Mononuclear cell (primary cell): ENCODE results near the gene KCNAB2. TPM values are rescaled to one million over a fixed set of nuclear protein-coding genes. Genes with fewer than 3 reads are reported as not detected.

Experiments
- H3K27me3 ChIP-seq: 2 replicates; pipeline ENCODE4 v1.6.0; 2011; ENCODE audit warnings: low read length, control low read depth; ENCODE audit not compliant: insufficient read depth
- H3K4me1 ChIP-seq: 2 replicates; pipeline ENCODE4 v1.5.1; 2011; ENCODE audit warnings: mild to moderate bottlenecking, low read length, control low read depth; ENCODE audit not compliant: insufficient read depth
- H3K4me3 ChIP-seq: 2 replicates; pipeline ENCODE4 v1.5.1; 2011; ENCODE audit warnings: mild to moderate bottlenecking, low read length, moderate library complexity
- H3K9me3 ChIP-seq: 2 replicates; pipeline ENCODE4 v1.5.1; 2011; ENCODE audit warnings: low read depth, mild to moderate bottlenecking, control low read depth, low read length
- total RNA-seq: library from RNA; depleted of rRNA; stranded (reverse); fragments of >200 nt; gene quantifications from one replicate; pipeline ENCODE4 v1.2.3, GENCODE V29; 2012

The KCNAB2 gene
- total RNA-seq, 1 donor, result 66.3 TPM

DNA sequence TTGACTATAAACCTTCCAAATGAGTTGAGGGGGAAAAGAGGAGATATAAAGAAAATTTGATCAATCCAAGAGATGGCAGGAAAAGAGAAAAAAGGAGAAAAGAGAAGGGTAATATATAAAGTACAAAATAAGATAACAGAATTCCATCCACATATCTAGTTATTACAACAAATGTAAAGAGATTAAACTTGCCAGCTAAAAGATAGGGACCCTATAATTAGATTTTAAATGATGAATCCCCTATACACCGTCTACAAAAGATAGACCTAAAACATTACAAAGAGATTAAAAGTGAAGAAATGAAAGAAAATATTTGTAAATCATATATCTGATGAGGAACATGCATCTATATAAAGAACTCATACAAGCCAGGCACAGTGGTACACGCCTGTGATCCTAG is 71.4 kb downstream of the KCNAB2 start:
- Histone ChIP-seq H3K9me3 (no peaks in the 10 kb centered on the region), H3K4me3 (no peak overlapping the region), H3K4me1 (no peaks in the 10 kb centered on the region), H3K27me3 (no peaks in the 10 kb centered on the region)

DNA sequence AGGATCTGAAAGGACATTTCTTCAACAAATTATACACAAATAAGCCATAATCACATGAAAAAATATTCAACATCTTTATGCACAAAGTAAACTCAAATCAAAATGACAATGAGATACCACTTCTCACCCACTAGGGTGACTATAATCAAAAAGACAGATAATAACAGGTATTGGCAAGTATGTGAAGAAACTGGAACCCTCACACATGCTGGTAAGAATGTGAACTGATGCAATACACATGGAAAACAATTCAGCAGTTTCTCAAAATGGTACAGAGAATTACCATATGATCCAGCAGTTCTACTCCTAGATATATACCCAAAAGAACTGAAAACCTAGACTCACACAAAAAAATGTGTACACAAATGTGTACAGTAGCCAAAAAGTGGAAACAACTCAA is 71.9 kb downstream of the KCNAB2 start:
- Histone ChIP-seq H3K4me1 (no peaks in the 10 kb centered on the region), H3K9me3 (no peaks in the 10 kb centered on the region), H3K27me3 (no peaks in the 10 kb centered on the region), H3K4me3 (no peak overlapping the region)

DNA sequence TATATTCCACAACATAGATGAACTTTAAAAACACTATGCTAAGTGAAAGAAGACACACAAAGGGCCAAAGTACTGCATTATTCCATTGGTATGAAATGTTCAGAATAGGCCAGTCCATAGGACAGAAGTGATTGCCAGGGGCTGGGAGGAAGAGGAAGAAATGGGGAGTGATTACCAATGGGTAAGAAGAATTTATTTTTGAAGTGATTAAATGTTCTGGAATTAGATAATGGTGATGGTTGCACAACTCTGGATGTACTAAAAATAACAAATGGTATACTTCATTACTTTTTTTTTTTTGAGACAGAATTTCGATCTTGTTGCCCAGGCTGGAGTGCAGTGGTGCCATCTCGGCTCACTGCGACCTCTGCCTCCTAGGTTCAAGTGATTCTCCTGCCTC is 72.7 kb downstream of the KCNAB2 start:
- Histone ChIP-seq H3K9me3 (no peaks in the 10 kb centered on the region), H3K4me1 (no peaks in the 10 kb centered on the region), H3K4me3 (no peak overlapping the region), H3K27me3 (no peaks in the 10 kb centered on the region)

DNA sequence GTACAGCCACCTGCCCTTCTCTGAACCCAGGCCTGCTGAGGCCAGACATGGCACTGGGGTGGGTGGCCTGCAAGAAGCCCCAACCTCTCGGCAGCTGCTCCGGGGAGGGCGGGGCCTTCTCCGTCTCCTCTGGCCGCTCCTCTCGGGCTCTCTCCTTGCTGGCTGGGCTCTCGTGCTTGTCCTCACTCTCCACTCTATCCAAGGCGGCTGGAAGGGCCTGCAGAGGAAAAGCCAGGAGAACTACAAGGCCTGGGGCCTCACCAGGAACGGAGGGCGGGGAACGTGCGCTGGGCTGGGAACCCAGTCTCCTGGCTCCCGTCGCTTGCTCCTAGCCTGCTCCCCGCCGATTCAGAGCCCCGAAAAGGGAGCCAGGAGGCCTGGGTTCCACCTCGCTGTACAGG is 75.3 kb downstream of the KCNAB2 start:
- Histone ChIP-seq H3K27me3 (no peaks in the 10 kb centered on the region), H3K9me3 (no peaks in the 10 kb centered on the region), H3K4me3 (no peak overlapping the region), H3K4me1 (no peaks in the 10 kb centered on the region)

DNA sequence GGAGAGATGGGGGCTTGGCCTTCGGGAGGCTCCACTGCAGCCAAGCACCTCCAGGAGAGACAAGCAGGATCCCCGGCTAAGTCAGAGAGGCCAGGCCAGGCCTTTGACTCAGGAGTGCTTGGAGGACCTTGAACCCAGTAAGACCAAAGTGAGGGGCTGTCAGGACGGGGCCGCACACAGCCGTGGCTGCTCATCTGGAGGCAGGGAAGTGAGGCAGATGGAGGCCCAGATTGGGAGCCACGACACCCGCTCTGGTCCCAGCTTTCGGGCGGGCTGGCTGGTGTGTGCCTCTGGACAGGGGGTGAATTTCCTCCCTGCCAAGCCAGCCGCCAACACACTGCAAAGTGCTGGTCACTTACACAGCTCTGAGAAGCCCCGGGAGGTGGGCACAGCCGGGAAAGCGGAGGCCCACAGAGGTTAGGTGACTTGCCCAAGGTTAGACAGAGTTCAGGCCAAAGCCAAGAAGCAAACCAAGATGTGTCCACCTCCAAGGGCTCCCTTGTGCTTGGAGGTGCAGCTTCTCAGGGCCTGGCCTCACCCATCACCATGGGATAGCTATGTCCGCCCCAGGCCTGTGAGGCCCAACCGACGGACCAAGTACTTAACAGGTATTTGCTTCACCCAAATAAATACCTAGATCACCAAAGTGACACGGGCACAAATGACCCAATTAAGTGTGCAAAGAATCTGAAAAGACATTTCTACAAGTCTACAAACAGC is 76.1 kb downstream of the KCNAB2 start:
- H3K4me3 ChIP-seq, result no peak overlapping the region
- no peaks in the 10 kb centered on the region for H3K27me3 ChIP-seq
- no peaks in the 10 kb centered on the region for H3K4me1 ChIP-seq
- no peaks in the 10 kb centered on the region for H3K9me3 ChIP-seq

DNA sequence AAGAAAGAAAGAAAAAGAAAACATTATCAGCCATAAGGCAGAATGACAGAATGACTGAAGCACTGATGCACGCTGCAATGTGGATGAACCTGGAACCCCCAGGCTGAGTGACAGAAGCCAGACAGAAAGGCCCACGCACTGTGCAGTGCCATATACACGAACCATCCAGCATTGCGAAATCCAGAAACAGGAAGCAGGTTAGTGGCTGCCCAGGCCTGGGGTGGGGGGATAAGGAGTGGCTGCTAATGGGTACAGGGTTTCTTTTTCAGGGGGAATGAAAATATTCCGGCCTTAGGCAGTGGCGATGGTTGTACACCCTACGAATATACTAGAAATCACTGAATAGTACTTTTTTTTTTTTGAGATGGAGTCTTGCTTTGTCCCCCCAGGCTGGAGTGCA is 77.4 kb downstream of the KCNAB2 start:
- Histone ChIP-seq H3K4me3 (no peak overlapping the region), H3K9me3 (no peaks in the 10 kb centered on the region), H3K27me3 (no peaks in the 10 kb centered on the region), H3K4me1 (peaks cover 4% of the 10 kb centered on the region)

DNA sequence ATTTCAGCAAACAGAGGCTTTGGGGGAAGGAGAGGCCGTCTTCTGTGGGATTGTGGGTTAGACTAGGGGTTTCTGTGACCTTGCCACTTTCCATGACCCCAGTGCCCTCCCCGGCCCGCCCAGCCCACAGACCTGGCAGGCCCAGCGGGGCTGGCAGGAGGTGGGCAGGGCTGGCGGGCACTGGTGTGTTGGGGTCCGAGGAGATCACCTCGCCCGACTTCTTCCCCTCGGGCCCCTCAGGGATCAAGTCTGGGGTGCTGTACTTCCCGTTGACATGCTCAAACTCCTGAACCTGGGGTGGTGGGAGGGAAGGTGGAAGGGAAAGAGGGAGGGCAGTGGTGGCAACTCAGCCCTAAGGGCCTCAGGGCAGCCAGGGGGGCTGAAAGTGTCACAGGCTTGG is 78.1 kb downstream of the KCNAB2 start:
- Histone ChIP-seq H3K9me3 (no peaks in the 10 kb centered on the region), H3K4me1 (peaks cover 4% of the 10 kb centered on the region), H3K27me3 (no peaks in the 10 kb centered on the region), H3K4me3 (no peak overlapping the region)

DNA sequence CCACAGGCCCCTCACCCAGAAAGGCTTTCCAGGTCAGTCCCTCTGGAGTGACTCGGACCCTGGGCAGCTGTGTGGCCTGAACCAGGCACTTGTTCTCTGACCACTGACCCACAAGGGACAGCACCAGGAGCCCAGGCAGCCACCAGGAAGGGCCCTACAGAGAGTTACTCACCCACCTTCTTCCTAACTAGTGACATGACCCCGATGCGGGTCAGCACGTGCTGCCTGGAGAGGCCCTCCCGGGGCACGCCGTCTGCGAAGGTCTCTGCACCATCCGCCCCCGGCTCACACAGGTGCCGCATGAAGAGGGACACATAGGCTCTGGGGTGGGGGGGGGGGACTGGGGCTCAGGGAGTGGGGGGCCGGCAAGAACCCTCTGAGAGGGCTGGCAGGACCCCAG is 78.7 kb downstream of the KCNAB2 start:
- Histone ChIP-seq H3K4me3 (no peak overlapping the region), H3K9me3 (no peaks in the 10 kb centered on the region), H3K27me3 (no peaks in the 10 kb centered on the region), H3K4me1 (peaks cover 4% of the 10 kb centered on the region)

DNA sequence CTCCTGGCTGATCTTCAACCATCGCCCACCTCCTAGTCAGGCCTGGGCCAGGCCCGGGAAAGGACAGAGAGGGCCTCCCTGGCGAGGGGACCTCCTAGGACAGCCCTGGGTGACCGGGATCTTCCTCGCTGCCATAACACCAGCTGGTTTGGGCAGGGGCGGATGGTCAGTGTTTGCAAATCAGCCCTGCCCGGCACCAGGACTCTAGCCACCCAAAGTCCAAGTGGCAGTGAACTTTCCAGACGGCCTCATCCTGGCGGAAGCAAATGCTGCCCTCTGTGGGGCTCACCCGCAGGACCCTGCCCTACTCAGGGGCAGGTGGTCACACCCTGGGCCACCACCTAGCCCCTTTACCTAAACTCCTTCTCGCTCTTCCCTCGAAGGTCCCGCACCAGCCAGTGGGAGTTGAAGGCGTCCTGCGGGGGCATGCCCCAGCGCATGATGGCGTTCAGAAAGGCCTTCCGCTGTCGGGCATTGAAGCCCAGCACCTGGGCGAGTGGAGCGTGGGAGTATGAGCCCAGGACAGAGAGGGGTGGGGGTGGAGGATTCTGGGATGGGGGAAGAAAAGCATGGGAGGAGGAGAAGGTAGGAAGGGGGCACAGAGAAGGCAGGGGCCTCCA is 79.2 kb downstream of the KCNAB2 start:
- Histone ChIP-seq H3K27me3 (no peaks in the 10 kb centered on the region), H3K4me1 (peaks cover 4% of the 10 kb centered on the region), H3K9me3 (no peaks in the 10 kb centered on the region), H3K4me3 (no peak overlapping the region)

DNA sequence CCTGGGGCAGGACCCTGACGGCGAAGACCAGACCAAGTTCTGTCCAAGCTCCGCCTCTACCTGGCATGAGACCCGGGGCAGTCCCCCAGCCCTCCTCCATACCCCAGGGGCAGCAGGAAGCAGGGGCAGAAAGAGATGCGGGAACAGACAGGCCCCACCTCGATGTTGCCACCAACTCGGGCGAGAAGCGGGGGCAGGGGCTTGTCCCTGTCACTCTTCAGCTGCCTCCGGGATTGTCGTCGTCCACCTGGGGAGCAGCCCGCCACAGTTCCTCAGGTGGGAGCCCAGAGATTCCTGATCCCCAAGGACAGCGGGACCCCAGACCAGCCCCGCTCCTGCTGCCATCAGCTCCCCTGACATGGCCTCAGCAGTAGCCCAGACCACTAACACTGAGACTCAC is 79.7 kb downstream of the KCNAB2 start:
- no peaks in the 10 kb centered on the region for H3K27me3 ChIP-seq
- peaks cover 4% of the 10 kb centered on the region for H3K4me1 ChIP-seq
- H3K9me3 ChIP-seq, result no peaks in the 10 kb centered on the region
- no peak overlapping the region for H3K4me3 ChIP-seq

DNA sequence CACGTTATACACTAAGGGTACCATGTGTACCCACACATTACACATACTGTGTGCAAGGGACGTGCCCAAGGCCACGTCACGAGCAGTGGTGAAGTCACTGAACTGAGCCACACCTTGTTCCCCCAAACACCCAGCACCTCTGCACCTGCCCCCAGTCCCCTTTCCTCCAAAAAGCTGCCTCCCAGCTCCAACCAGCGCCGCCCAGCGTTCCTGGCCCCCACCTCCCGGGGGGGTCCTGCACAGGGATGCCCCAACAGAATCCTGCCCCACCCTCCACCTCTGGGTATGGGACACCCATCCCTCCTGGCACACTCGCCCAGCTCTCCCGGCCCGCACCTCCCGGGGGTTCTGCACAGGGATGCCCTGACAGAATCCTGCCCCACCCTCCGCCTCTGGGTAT is 80.3 kb downstream of the KCNAB2 start:
- Histone ChIP-seq H3K4me1 (peaks cover 4% of the 10 kb centered on the region), H3K4me3 (no peak overlapping the region), H3K9me3 (no peaks in the 10 kb centered on the region), H3K27me3 (no peaks in the 10 kb centered on the region)

DNA sequence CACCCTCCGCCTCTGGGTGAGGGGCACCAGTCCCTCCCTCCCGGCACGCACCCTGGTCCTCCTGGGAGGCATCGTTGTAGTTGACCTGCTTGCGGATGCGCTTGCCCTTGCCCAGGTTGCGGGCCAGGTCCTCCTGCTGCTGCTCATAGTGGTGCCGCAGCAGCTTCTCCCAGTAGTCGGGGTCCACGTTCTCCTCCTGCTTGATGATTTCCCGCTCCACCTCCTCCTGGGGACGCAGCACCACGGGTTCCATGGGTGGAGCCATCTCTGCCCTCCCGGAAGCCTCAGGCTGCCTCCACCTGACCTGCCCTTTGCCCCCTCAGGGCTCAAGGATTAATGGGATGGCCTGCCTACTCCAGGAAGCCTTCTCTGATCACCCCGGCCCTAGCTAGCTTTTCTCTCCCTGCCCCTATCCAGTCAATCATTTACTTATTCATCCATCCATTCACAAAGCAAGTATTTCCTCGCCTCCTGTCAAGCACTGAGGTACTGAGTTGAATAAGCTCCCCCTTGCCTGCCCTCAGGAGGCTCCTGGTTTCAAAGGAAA is 80.9 kb downstream of the KCNAB2 start:
- Histone ChIP-seq H3K4me1 (peaks cover 4% of the 10 kb centered on the region), H3K9me3 (no peaks in the 10 kb centered on the region), H3K27me3 (no peaks in the 10 kb centered on the region), H3K4me3 (no peak overlapping the region)

DNA sequence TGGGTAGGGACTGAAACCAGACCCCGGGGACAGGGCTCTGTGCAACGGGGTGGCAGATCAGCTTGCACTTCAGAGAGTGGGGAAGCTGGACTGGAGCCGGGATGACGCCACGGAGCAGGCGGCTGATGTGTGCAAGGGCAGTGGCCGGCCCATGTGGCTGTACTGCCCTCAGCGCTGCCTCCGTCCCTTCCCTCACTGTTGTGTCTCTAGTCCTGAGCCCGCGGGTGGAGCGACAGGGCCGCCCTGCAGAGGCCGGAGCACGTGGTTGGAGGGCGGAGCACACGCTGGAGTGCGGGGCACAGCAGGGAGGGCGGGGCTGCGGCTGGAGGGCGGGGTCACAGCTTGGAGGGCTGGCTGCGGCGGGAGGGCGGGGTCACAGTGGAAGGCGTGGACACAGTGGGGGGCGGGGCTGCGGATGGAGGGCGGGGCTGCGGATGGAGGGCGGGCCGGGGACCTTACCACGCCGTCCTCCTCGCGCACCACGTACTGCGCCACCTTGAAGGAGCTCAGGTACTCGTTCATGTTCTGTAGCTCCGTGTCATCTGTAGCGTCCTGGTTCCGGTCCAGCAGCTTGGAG is 82.0 kb downstream of the KCNAB2 start:
- peaks cover 4% of the 10 kb centered on the region for H3K4me1 ChIP-seq
- no peaks in the 10 kb centered on the region for H3K9me3 ChIP-seq
- no peak overlapping the region for H3K4me3 ChIP-seq
- no peaks in the 10 kb centered on the region for H3K27me3 ChIP-seq

DNA sequence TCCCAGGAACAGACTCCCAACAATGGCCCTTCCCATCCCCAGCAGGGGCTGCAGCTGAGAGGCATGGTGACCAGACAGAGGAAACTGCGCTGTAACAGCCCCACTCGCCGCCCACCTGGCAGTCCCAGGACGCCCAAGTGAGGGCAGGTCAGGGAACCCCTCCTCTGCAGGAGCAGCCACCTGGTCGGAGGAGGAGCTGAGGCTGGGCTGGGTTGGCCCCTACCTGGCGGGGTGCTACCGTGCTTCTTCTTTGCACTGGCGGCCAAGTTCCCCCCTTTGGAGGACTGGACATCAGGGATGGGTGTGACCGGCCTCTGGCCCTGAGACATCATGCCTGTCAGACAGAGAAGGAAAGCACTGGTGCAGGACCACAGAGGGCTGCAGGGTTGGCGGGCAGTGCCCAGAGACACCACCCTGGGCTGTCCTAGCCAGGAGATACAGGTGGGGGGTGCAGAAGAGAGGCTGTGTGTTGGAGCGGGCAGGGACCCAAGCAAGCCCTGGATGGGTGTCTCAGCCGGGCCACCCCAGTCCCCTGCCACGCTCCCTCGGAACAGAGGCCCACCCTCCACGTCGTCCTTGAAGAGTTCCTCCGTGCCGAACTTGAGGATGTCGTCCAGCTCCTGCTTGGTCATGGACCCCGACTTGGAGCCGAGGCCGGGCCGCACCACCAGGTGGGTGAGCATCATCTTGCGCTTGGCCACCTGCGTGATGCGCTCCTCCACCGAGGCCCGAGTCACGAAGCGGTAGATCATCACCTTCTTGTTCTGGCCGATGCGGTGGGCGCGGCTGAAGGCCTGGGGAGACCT is 82.8 kb downstream of the KCNAB2 start:
- Histone ChIP-seq H3K4me3 (no peak overlapping the region), H3K4me1 (peaks cover 4% of the 10 kb centered on the region), H3K9me3 (no peaks in the 10 kb centered on the region), H3K27me3 (no peaks in the 10 kb centered on the region)

DNA sequence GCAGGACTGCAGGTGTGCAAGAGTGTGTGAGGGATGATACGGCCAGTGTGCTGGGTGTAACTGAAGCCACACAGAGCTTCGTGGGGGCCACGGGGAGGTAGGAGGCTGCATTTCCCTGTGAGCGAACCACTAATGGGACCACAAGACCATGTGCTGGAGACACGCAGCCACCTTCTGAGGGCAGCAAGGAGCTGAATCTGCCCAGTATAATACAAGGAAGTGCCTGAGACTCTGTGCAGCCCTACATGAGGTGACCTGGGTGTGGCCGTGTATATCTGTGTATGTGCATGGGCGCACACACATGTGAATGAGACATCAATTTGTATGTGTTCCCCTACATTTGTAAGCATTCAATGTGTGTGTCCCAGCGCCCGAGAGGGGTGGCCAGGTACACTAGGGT is 83.6 kb downstream of the KCNAB2 start:
- no peaks in the 10 kb centered on the region for H3K9me3 ChIP-seq
- H3K4me1 ChIP-seq, result peaks cover 4% of the 10 kb centered on the region
- H3K27me3 ChIP-seq, result no peaks in the 10 kb centered on the region
- H3K4me3 ChIP-seq, result no peak overlapping the region
